ENCODE measurements around the gene GLYR1. TPM values are rescaled to one million over a fixed set of nuclear protein-coding genes. Genes with fewer than 3 reads are reported as not detected.

GLYR1 gene
- total and polyA plus RNA-seq, 9 of the 15 experiments (the other 6 are each of a cell fraction or from before 2014, with no cell fraction given): 6.7 to 99.2 (median 60.2) TPM

GRCh38 chr16:4813251-4814003 is 33.7 kb downstream of the GLYR1 start (continued):
- TF ChIP-seq STAT6 (CRISPR knock-in tag; IDR thresholded peaks at IDR 0.05) (no peak), ZNF778 (CRISPR knock-in tag; IDR thresholded peaks at IDR 0.05) (no peak), POLR2G (IDR thresholded peaks at IDR 0.05; ENCODE audit: low read depth, low read length) (no peak)

- Histone ChIP-seq H3K4me3 (no peak overlapping the region), H3K9ac (ENCODE audit: insufficient read depth in 1 of 2, low read depth in 2 of 2, low read length in 2 of 2) (peak overlapping the region in 1 of 2 experiments; percentile 22; a peak in 1 of 4 replicates), H3K27ac (ENCODE audit: extremely low read depth, low read depth, low read length) (no peak overlapping the region), H3K36me3 (ENCODE audit: control insufficient read depth, insufficient read depth, low read length) (peaks cover 83% of the 10 kb centered on the region), H4K20me1 (replicated peaks; ENCODE audit: control insufficient read depth, insufficient read depth, low read length) (no peaks in the 10 kb centered on the region; the same call in 1 of the 2 replicates), H3K4me1 (replicated peaks in 1 of 2; ENCODE audit: control insufficient read depth in 2 of 2, insufficient read depth in 2 of 2, low read length in 2 of 2) (peaks cover 0 to 3% of the 10 kb centered on the region in 2 experiments; a peak in 2 of 5 replicates), H3K27me3 (ENCODE audit: control insufficient read depth in 2 of 2, insufficient read depth in 2 of 2, low read length in 2 of 2) (no peaks in the 10 kb centered on the region), H3K9me1 (ENCODE audit: control insufficient read depth, insufficient read depth, low read length) (no peaks in the 10 kb centered on the region), H3K4me2 (ENCODE audit: insufficient read depth, low read length) (no peak overlapping the region), H3K79me2 (ENCODE audit: control insufficient read depth, insufficient read depth, low read length) (no peaks in the 10 kb centered on the region), H2AFZ (ENCODE audit: low read depth, low read length) (no peak overlapping the region), H3K9me3 (replicated peaks; ENCODE audit: control insufficient read depth, insufficient read depth, low read depth, low read length) (no peaks in the 10 kb centered on the region)
- intact Hi-C loops (cut with micrococcal nuclease) (no loop called here), in situ Hi-C loops (cut with MboI) (no loop called here)
- WGBS (ENCODE audit: insufficient coverage, low coverage, missing lambda C conversion rate): 85% methylated on average over 5 of the region's 9 CpGs
- TF ChIP-seq ZNF436 (CRISPR knock-in tag; IDR thresholded peaks at IDR 0.05) (no peak), POLR2AphosphoS2 (IDR thresholded peaks at IDR 0.05; ENCODE audit: low read length) (0 out of 2 replicates have a peak, but pooled peaks have one; percentile 57)
- no peak for FAIRE-seq
- CTCF ChIA-PET (ENCODE audit: low intra/inter-chr PET ratio): no interaction called here
- POLR2A ChIA-PET: interaction anchor here (0.5 to 0.7 kb wide), 3 partner anchors 15 to 515 kb away, joined by 3 read pairs; no protein-coding TSS in a partner anchor
- no peak for DNase-seq (ENCODE audit: extremely low read depth in 1 of 4, low spot score in 3 of 4)
- no TSS peak for BruUV-seq (replicated peaks)
- ATAC-seq: no peak
Observed at GRCh38 chr16:4811773-4812172, 35.3 kb downstream of the GLYR1 start.

Measured in K562 (cell line).